Muscle layer of duodenum (tissue), 2 donors: ENCODE measurements around the gene SFXN5.

ENCODE experiments used
- H3K27ac ChIP-seq: one replicate; pipeline ENCODE4 v1.7.0; 2013; ENCODE audit warnings: mild to moderate bottlenecking, low read length
- H3K27me3 ChIP-seq: one replicate; pipeline ENCODE4 v1.7.0; 2013; ENCODE audit warnings: low read depth, mild to moderate bottlenecking, control low read depth, low read length
- H3K36me3 ChIP-seq, 2 donors: one replicate each; pipeline ENCODE4 v1.7.0; 2013; ENCODE audit warnings: low read length in 2 of 2, control low read depth in 1 of 2, mild to moderate bottlenecking in 1 of 2; ENCODE audit not compliant: insufficient read depth in 2 of 2, control insufficient read depth in 1 of 2
- H3K4me1 ChIP-seq, 2 donors: one replicate each; pipeline ENCODE4 v1.7.0; 2013; ENCODE audit warnings: low read length in 2 of 2, mild to moderate bottlenecking in 2 of 2, control low read depth in 1 of 2, moderate library complexity in 1 of 2; ENCODE audit not compliant: insufficient read depth in 2 of 2, control insufficient read depth in 1 of 2
- H3K4me3 ChIP-seq, 2 donors: one replicate each; pipeline ENCODE4 v1.7.0; 2013; ENCODE audit warnings: low read length in 2 of 2, low read depth in 1 of 2, mild to moderate bottlenecking in 1 of 2
- H3K9me3 ChIP-seq, 2 donors: one replicate each; pipeline ENCODE4 v1.7.0; 2013; ENCODE audit warnings: low read length in 2 of 2, control low read depth in 1 of 2, mild to moderate bottlenecking in 1 of 2; ENCODE audit not compliant: control insufficient read depth in 1 of 2
- donor health status: healthy.

The SFXN5 gene

DNA sequence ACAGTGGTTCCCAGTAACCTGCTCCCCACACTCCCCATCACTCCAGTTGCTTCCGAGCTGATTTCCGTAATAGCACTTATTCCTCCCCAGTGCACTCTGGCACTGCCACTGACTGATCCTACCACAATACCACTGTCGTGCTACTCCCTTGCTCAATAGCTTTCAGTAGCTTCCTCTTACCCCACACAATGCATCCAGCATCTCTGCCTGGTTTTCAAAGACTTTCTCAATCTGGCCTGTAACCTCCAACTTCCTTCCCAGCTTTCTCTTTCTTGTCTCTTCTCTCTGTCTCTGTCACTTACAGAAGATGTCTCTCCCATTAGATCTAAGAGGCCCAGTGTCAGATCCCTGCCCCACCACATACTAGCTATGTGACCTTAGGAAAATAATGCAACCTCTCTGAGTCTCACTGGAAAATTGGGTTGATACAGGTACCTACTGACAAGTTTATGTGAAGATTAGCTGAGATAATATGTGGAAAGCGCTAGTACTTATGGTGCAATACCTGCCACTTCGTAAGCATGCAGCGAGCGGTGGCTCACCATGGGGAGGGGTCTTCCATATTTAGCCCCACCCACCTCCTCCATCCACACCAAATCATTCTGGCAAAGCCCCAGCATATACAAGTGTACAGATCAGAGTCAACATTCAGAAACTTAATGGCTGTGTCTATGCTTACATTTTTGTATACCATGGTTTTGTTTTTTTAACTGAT lies 36.7 kb downstream of the SFXN5 start:
- Histone ChIP-seq H3K36me3 (peaks cover 0 to 16% of the 10 kb centered on the region in 2 donors), H3K27me3 (no peaks in the 10 kb centered on the region), H3K4me3 (no peak overlapping the region), H3K9me3 (no peaks in the 10 kb centered on the region), H3K27ac (no peak overlapping the region), H3K4me1 (no peaks in the 10 kb centered on the region)

DNA sequence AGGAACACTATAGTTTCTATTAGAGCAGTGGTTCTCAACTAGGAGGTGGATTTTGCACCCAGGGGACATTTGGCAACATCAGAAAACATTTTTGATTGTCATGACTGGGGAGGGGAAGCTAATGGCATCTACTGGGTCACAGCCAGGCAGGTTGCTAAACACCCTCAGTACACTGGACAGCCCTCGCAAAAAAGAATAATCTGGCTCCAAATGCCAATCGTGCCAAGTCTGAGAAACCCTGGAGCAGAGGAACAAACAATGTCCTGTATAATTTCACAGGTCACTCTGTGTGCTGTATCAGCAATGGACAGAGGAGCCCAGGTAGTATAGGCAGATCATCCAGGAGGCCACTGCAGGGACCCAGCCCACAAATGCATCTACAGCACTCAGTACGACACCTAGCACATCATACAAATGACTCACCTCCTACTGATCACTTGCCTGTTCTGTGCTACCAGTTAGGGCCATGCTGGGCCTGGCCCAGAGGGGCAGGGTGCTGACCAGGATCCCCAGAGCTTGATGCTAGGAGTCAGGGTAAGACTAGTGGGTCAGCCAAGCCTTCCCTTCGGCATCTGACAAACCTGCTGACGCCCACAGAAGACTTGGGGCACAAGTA lies 37.6 kb downstream of the SFXN5 start:
- no peaks in the 10 kb centered on the region for H3K9me3 ChIP-seq
- H3K27ac ChIP-seq: no peak overlapping the region
- H3K4me3 ChIP-seq: no peak overlapping the region
- no peaks in the 10 kb centered on the region for H3K4me1 ChIP-seq
- no peaks in the 10 kb centered on the region for H3K27me3 ChIP-seq
- H3K36me3 ChIP-seq: peaks cover 0 to 12% of the 10 kb centered on the region in 2 donors

DNA sequence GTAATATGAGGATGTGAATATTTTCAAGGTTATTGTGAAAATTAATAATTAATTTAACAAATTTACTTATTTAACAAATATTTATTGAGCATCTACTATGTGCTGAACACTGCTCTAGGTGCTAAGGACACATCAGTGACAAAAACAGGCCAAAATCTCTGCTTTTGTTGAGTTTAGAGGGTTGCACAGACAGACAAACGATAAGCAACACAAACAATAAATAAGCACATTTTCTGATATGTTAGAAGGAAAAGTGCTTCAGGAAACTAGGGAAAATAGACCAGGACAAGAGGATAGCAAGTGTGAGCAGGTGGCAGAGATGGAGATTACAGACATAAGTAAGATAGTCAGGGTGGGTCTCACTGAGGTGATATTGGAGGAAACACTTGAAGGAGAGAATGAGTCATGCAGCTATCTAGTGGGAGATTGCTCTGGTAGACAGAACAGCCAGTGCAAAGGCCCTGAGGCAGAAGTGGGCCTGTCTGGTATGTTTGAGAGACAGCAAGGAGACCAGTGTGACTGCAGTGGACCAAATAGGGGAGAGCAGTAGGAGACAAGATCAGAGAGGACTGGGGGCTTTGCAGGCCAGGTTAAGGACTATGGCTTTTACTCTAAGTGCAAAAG lies 38.3 kb downstream of the SFXN5 start:
- H3K36me3 ChIP-seq: peaks cover 0 to 11% of the 10 kb centered on the region in 2 donors
- no peak overlapping the region for H3K4me3 ChIP-seq
- H3K4me1 ChIP-seq: no peaks in the 10 kb centered on the region
- H3K27ac ChIP-seq: no peak overlapping the region
- no peaks in the 10 kb centered on the region for H3K9me3 ChIP-seq
- H3K27me3 ChIP-seq: no peaks in the 10 kb centered on the region

DNA sequence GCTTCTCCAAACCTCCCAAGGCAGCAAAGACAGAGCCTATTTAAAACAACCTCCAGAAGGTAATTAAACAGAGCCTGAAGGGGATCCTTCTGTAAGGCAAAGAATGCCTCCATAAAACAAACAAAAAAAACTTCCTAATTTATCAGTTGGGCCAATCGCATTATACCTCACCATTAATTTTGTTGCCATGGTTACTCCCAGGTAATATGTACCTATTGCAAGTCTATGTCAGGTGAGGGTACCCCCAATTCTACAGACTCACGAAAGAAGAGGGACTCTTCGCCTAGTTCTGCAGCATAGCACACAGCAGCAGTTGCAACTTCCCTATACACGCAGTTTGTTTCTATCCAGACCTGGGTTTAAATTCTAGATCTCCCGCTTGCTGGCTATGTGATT lies 38.8 kb downstream of the SFXN5 start:
- Histone ChIP-seq H3K36me3 (peaks cover 0 to 6% of the 10 kb centered on the region in 2 donors), H3K27me3 (no peaks in the 10 kb centered on the region), H3K4me1 (no peaks in the 10 kb centered on the region), H3K9me3 (no peaks in the 10 kb centered on the region), H3K27ac (no peak overlapping the region), H3K4me3 (no peak overlapping the region)

DNA sequence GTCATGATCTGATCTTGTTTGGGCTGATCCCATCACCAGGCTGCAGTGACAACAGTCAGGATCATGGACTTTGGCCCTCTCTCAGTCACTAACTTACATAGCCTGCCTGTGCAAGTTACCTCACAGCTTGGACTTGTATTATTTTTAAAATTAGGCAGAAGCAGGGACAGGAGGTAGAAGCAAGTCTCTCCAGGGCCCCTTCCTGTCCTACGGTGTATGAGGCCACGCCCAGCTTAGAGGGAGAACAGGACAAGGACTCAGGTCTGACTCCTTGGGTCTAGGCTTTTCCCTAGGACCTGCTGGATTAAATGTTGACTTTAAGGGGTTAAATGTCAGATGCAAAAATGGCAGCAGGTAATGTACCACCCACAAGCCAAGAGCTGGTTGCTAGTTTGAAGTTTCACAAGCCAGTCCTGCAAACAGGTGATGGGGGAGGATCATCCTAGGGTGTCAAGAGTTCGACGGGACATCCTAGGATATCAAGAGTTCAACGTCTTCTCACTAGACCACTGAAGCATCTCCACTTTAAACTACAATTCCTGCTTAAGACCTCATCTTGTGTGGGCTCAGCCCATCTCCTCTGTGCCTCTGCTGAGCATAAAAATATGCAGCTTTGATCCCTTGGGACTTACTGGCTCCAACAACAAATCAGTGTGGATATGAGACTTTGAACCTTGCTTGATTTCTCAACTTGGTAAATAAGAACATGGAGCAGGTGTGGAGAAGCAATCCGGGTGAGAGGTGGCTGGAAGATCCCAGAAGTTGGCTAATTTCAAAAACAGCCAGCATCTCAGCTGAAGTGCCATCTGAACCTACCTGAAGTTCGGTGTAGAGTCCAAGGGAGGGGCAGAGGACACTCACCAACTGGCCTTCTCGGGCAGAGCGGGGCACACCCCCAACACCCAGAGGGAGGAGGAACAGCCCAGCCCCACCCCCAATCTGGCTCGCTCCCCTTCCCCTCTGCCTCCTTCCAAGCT lies 39.5 kb downstream of the SFXN5 start:
- no peak overlapping the region for H3K4me3 ChIP-seq
- no peaks in the 10 kb centered on the region for H3K9me3 ChIP-seq
- no peak overlapping the region for H3K27ac ChIP-seq

DNA sequence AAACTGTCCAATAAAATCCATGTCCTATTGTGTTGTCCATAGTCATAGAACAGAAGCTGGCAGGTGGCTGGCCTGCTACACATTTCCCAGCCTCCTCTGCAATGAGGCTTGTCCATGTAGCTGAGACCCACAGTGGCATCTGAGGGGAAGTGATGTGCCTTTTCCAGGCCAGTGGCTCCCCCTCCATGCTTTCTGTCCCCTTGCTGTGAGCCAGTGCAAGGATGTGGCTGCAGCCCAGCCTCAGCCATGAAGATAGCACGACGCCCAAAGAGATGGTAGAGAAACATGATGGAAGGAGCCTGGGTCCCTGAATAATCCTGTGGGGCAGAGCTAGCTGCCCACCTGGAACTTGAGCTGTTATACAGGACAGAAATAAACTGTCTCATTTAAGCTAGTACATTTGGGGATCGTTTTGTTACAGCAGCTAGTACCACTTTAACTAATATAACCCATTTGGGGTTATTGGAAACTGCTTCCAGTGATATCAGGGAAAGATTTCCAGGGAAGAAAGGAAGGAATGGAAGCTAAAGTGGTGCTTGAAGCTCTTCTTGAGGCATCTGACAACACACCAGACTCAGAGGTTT lies 40.3 kb downstream of the SFXN5 start:
- peaks cover 0 to 1% of the 10 kb centered on the region in 2 donors for H3K36me3 ChIP-seq
- no peak overlapping the region for H3K27ac ChIP-seq
- H3K4me3 ChIP-seq: no peak overlapping the region
- no peaks in the 10 kb centered on the region for H3K9me3 ChIP-seq
- no peaks in the 10 kb centered on the region for H3K27me3 ChIP-seq
- H3K4me1 ChIP-seq: no peaks in the 10 kb centered on the region

More for the DNA sequence above, 39.5 kb downstream of the SFXN5 start:
- Histone ChIP-seq H3K27me3 (no peaks in the 10 kb centered on the region), H3K4me1 (no peaks in the 10 kb centered on the region), H3K36me3 (peaks cover 0 to 6% of the 10 kb centered on the region in 2 donors)

DNA sequence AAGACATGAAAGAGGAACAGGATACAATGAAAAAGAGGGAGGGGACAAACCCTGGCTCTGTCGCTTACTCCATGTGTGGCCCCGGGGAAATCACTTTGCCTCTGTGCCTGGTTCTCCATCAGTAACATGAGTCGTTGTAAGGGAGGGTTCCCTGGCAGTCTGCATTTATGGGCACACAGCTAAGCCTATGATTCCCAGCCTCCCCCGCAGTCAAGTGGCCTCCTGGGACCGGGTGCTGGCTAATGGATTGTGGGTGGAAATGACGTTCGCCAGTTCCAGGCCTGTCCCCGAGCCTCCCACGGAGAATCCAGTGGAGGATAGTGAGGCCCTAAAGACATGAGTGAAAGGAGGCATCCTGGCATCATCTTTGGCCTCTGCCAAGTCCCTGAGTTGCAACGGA lies 42.7 kb downstream of the SFXN5 start:
- Histone ChIP-seq H3K27me3 (no peaks in the 10 kb centered on the region), H3K36me3 (no peaks in the 10 kb centered on the region), H3K4me3 (no peak overlapping the region), H3K27ac (no peak overlapping the region), H3K9me3 (no peaks in the 10 kb centered on the region), H3K4me1 (no peaks in the 10 kb centered on the region)

DNA sequence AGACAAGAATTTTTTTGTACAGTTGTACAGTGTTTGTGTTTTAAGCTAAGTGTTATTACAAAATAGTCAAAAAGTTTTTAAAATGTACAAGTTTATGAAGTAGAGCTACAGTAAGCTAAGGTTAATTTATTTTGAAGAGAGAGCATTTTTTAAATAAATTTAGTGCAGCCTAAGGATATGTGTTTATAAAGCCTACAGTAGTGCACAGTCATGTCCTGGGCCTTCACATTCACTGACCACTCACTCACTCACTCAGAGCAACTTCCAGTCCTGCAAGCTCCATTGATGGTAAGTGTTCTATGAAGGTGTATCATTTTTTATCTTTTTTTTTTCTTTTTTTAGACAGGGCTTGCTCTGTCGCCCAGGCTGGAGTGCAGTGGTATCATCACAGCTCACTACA lies 44.2 kb downstream of the SFXN5 start:
- Histone ChIP-seq H3K36me3 (no peaks in the 10 kb centered on the region), H3K27me3 (no peaks in the 10 kb centered on the region), H3K4me1 (no peaks in the 10 kb centered on the region), H3K9me3 (no peaks in the 10 kb centered on the region), H3K27ac (no peak overlapping the region), H3K4me3 (no peak overlapping the region)

DNA sequence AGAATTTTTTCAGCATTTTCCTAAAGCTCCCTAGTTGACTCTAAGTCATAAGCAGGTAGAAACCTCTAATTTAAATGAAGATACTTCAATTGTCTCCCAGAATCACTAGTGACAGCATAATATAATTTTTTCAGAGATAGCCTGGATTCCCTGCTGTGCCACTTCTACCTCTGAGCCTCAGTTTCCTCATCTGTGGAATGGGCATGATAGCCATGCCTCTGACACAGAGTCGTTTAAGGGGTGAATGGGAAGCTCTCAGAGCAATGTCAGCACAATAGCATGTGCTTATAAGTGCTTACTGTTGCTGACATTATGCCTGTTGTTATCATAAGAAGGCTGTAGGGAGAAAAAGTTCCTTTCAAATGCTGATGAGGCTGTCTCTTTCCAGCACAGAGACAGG lies 48.0 kb downstream of the SFXN5 start:
- Histone ChIP-seq H3K9me3 (no peaks in the 10 kb centered on the region), H3K36me3 (peaks cover 8 to 18% of the 10 kb centered on the region in 2 donors), H3K27me3 (no peaks in the 10 kb centered on the region), H3K27ac (no peak overlapping the region), H3K4me3 (no peak overlapping the region), H3K4me1 (no peaks in the 10 kb centered on the region)

DNA sequence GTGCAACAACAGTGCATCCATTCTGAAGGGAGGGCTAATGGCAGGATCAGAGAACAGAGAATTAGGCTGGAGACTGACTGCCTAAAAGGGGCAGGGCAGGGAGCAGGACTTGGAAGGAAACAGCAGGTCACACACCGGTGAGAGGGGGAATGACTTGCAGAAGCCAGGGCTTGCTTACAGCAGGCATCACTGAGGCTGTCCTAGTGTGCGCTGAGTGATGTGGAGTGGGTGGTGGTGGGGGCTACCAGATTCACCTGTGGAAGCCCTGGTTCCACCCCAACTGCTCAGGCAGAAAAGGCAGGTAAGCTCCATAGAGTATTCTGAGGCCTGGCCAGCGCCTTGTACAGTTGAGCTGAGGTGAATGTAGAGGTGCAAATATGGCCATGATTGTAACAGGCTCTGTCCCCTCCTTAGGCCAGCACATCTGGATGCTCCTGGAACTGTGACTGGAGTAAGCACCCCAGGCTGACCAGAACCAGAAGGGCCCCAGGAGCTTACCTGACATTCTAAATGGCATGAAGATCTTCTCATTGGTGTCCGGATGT lies 49.4 kb downstream of the SFXN5 start:
- no peaks in the 10 kb centered on the region for H3K27me3 ChIP-seq
- no peaks in the 10 kb centered on the region for H3K9me3 ChIP-seq
- no peak overlapping the region for H3K27ac ChIP-seq

More for the DNA sequence above, 49.4 kb downstream of the SFXN5 start:
- no peaks in the 10 kb centered on the region for H3K4me1 ChIP-seq
- H3K4me3 ChIP-seq: no peak overlapping the region
- peaks cover 8 to 18% of the 10 kb centered on the region in 2 donors for H3K36me3 ChIP-seq
